Sigmoid colon (tissue), 4 donors: ENCODE results near the gene GNAS-AS1.

Experiments used
- EP300 ChIP-seq, 4 donors: sonication (generic); formaldehyde crosslinking; IDR thresholded peaks; one replicate each; pipeline ENCODE4 v1.6.1; 2017; ENCODE audit warnings: antibody characterized with exemption in 4 of 4
- TF ChIP-seq, protein P1 (sequence below), 4 experiments: fragments of 450-650 bp in 3 of 4; fragments of 200-600 bp in 1 of 4; IDR thresholded peaks; one replicate each; pipeline ENCODE4 v1.5.1; 2016 to 2019; ENCODE audit warnings: antibody characterized with exemption in 4 of 4, mild to moderate bottlenecking in 3 of 4, moderate library complexity in 2 of 4

DNA sequence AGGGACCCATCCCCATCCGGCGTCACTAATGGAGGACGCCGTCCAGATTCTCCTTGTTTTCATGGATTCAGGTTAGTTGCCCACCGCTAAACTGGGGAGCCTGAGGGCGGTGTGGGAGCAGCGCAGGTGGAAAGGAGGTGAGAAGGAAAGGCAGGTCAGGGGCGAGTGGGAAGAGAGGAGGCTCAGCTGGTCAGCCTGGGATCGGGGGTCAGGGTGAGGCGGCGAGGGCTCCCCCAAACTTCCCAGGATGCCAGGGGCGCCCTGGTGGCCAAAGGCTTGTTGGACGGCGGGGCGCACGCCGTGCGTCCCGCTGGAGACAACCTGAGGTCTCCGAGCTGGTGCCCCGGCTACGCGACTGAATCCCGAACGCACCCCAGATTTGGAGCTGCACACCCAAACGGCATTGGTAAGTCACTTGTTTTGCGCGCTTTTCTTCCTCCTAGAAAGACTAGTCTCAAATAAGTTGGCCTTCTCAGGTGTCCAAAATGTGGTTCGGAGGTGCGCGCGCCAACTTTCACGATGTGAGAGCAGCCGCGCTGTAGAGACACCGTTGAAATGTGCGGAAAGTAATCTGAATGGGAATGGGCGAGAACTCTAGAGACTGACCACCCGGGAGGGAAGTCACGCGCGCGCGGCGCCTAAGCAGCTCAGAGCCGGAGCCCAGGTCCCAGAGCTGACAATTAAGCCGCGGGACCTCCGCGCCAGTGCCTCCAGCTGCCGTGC is 9.7 kb downstream of the GNAS-AS1 start:
- TF ChIP-seq, protein P1, sequence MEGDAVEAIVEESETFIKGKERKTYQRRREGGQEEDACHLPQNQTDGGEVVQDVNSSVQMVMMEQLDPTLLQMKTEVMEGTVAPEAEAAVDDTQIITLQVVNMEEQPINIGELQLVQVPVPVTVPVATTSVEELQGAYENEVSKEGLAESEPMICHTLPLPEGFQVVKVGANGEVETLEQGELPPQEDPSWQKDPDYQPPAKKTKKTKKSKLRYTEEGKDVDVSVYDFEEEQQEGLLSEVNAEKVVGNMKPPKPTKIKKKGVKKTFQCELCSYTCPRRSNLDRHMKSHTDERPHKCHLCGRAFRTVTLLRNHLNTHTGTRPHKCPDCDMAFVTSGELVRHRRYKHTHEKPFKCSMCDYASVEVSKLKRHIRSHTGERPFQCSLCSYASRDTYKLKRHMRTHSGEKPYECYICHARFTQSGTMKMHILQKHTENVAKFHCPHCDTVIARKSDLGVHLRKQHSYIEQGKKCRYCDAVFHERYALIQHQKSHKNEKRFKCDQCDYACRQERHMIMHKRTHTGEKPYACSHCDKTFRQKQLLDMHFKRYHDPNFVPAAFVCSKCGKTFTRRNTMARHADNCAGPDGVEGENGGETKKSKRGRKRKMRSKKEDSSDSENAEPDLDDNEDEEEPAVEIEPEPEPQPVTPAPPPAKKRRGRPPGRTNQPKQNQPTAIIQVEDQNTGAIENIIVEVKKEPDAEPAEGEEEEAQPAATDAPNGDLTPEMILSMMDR (IDR thresholded peaks at IDR 0.05) = no peak
- TF ChIP-seq EP300 (IDR thresholded peaks at IDR 0.05) = no peak
